Measurements from ENCODE around the gene SSBP3. TPM values are rescaled to one million over a fixed set of nuclear protein-coding genes. Genes with fewer than 3 reads are reported as not detected.
"Not testable (repeated sequence)": the region's sequence is repeated elsewhere in the genome, so short reads cannot be mapped to it uniquely, and the experiment has no call there.

The SSBP3 gene
- total RNA-seq (10 to 100 TPM; 23.3 to 26.7 TPM), polyA plus RNA-seq (ENCODE audit: insufficient read length in 2 of 2) (100 to 1,000 TPM; 106 to 108 TPM)
- long read RNA-seq, donor 1, transcript SSBP3-203 (17 exons, 1,578 nt): major isoform, 8 of 16 reads
- long read RNA-seq, donor 1, partial matches to known transcripts: 0 of 16 reads
- long read RNA-seq, donor 1, other reads (novel, unspliced or antisense): 0 of 16 reads
- long read RNA-seq, donor 2, partial matches to known transcripts: 0 of 3 reads
- long read RNA-seq, donor 2, other reads (novel, unspliced or antisense): 0 of 3 reads
- long read RNA-seq, donor 3, transcript SSBP3-203 (17 exons, 1,578 nt): major isoform, 6 of 13 reads
- long read RNA-seq, donor 3, partial matches to known transcripts: 5 of 13 reads
- long read RNA-seq, donor 3, other reads (novel, unspliced or antisense): 0 of 13 reads
- long read RNA-seq, donor 4, transcript SSBP3-203 (17 exons, 1,578 nt): major isoform, 11 of 13 reads
- long read RNA-seq, donor 4, partial matches to known transcripts: 0 of 13 reads
- long read RNA-seq, donor 4, other reads (novel, unspliced or antisense): 0 of 13 reads

- H3K4me1 ChIP-seq (ENCODE audit: control insufficient read depth, insufficient read depth, low read length): peaks cover 39% of the 10 kb centered on the region
- peak in 5 of 6 donors; percentile 85 to 98 (median 90) for DNase-seq (ENCODE audit: low read depth in 4 of 6, low spot score in 6 of 6)
- no peaks in the 10 kb centered on the region for H3K9me3 ChIP-seq (ENCODE audit: control insufficient read depth, insufficient read depth, low read length)
- H3K36me3 ChIP-seq (ENCODE audit: control insufficient read depth, insufficient read depth, low read length): peaks cover 9% of the 10 kb centered on the region
- peak within 1 kb of the TSS; percentile 66 for H3K4me3 ChIP-seq (ENCODE audit: low read depth, low read length)
- no peaks in the 10 kb centered on the region for H3K27me3 ChIP-seq (ENCODE audit: control insufficient read depth, insufficient read depth, low read length)
- 0% methylated on average over 68 of the region's 100 CpGs for WGBS (ENCODE audit: insufficient coverage)
- H3K27ac ChIP-seq (ENCODE audit: low read depth, low read length): peak within 1 kb of the TSS; percentile 87
Observed at GRCh38 chr1:54406339-54407153, at the start of gene SSBP3. Gene SSBP3 (minus strand): TSS chr1:54406394.

- Histone ChIP-seq H3K36me3 (ENCODE audit: control insufficient read depth, insufficient read depth, low read length) (no peaks in the 10 kb centered on the region), H3K27me3 (ENCODE audit: control insufficient read depth, insufficient read depth, low read length) (no peaks in the 10 kb centered on the region), H3K4me1 (ENCODE audit: control insufficient read depth, insufficient read depth, low read length) (peaks cover 7% of the 10 kb centered on the region), H3K4me3 (ENCODE audit: low read depth, low read length) (no peak overlapping the region), H3K27ac (ENCODE audit: low read depth, low read length) (no peak overlapping the region), H3K9me3 (ENCODE audit: control insufficient read depth, insufficient read depth, low read length) (no peaks in the 10 kb centered on the region)
- WGBS (ENCODE audit: insufficient coverage): no CpG with 5 or more reads among the region's 2 CpGs
- no peak for DNase-seq (ENCODE audit: low read depth in 4 of 6, low spot score in 6 of 6)
Observed at GRCh38 chr1:54453509-54453908, 47.3 kb upstream of the SSBP3 start.

GRCh38 chr1:54453022-54453421 is 46.8 kb upstream of the SSBP3 start:
- no peak for DNase-seq (ENCODE audit: low read depth in 4 of 6, low spot score in 6 of 6)
- Histone ChIP-seq H3K27me3 (ENCODE audit: control insufficient read depth, insufficient read depth, low read length) (no peaks in the 10 kb centered on the region), H3K4me3 (ENCODE audit: low read depth, low read length) (no peak overlapping the region), H3K27ac (ENCODE audit: low read depth, low read length) (no peak overlapping the region), H3K36me3 (ENCODE audit: control insufficient read depth, insufficient read depth, low read length) (no peaks in the 10 kb centered on the region), H3K4me1 (ENCODE audit: control insufficient read depth, insufficient read depth, low read length) (peaks cover 7% of the 10 kb centered on the region), H3K9me3 (ENCODE audit: control insufficient read depth, insufficient read depth, low read length) (no peaks in the 10 kb centered on the region)
- WGBS (ENCODE audit: insufficient coverage): 86% methylated on average over 2 of the region's 3 CpGs

GRCh38 chr1:54449431-54449830 is 43.2 kb upstream of the SSBP3 start:
- not testable (repeated sequence) for H3K27ac ChIP-seq (ENCODE audit: low read depth, low read length); H3K4me1 ChIP-seq (ENCODE audit: control insufficient read depth, insufficient read depth, low read length); H3K27me3 ChIP-seq (ENCODE audit: control insufficient read depth, insufficient read depth, low read length); H3K9me3 ChIP-seq (ENCODE audit: control insufficient read depth, insufficient read depth, low read length); H3K4me3 ChIP-seq (ENCODE audit: low read depth, low read length); H3K36me3 ChIP-seq (ENCODE audit: control insufficient read depth, insufficient read depth, low read length); DNase-seq (ENCODE audit: low read depth in 4 of 6, low spot score in 6 of 6)
- WGBS (ENCODE audit: insufficient coverage): 100% methylated on average over 3 of the region's 4 CpGs

GRCh38 chr1:54448801-54449200 is 42.6 kb upstream of the SSBP3 start:
- not testable (repeated sequence) for DNase-seq (ENCODE audit: low read depth in 4 of 6, low spot score in 6 of 6); H3K27me3 ChIP-seq (ENCODE audit: control insufficient read depth, insufficient read depth, low read length); H3K9me3 ChIP-seq (ENCODE audit: control insufficient read depth, insufficient read depth, low read length); H3K27ac ChIP-seq (ENCODE audit: low read depth, low read length); H3K4me3 ChIP-seq (ENCODE audit: low read depth, low read length); H3K36me3 ChIP-seq (ENCODE audit: control insufficient read depth, insufficient read depth, low read length); H3K4me1 ChIP-seq (ENCODE audit: control insufficient read depth, insufficient read depth, low read length)
- 95% methylated on average over 8 of the region's 8 CpGs for WGBS (ENCODE audit: insufficient coverage)

- WGBS (ENCODE audit: insufficient coverage): no CpG with 5 or more reads among the region's 2 CpGs
- not testable (repeated sequence) for H3K9me3 ChIP-seq (ENCODE audit: control insufficient read depth, insufficient read depth, low read length); H3K36me3 ChIP-seq (ENCODE audit: control insufficient read depth, insufficient read depth, low read length); H3K4me3 ChIP-seq (ENCODE audit: low read depth, low read length); H3K27me3 ChIP-seq (ENCODE audit: control insufficient read depth, insufficient read depth, low read length); H3K4me1 ChIP-seq (ENCODE audit: control insufficient read depth, insufficient read depth, low read length); DNase-seq (ENCODE audit: low read depth in 4 of 6, low spot score in 6 of 6); H3K27ac ChIP-seq (ENCODE audit: low read depth, low read length)
Observed at GRCh38 chr1:54447081-54447480, 40.9 kb upstream of the SSBP3 start.

- Histone ChIP-seq H3K27ac (ENCODE audit: low read depth, low read length) (no peak overlapping the region), H3K27me3 (ENCODE audit: control insufficient read depth, insufficient read depth, low read length) (no peaks in the 10 kb centered on the region)
Observed at GRCh38 chr1:54442185-54442584, 36.0 kb upstream of the SSBP3 start.

GRCh38 chr1:54439550-54440223 is 33.5 kb upstream of the SSBP3 start:
- no peaks in the 10 kb centered on the region for H3K27me3 ChIP-seq (ENCODE audit: control insufficient read depth, insufficient read depth, low read length)
- WGBS (ENCODE audit: insufficient coverage): 64% methylated on average over 4 of the region's 7 CpGs
- no peak for DNase-seq (ENCODE audit: low read depth in 4 of 6, low spot score in 6 of 6)

More at GRCh38 chr1:54442185-54442584, 36.0 kb upstream of the SSBP3 start:
- H3K36me3 ChIP-seq (ENCODE audit: control insufficient read depth, insufficient read depth, low read length): no peaks in the 10 kb centered on the region
- WGBS (ENCODE audit: insufficient coverage): no CpG with 5 or more reads among the region's 2 CpGs
- H3K9me3 ChIP-seq (ENCODE audit: control insufficient read depth, insufficient read depth, low read length): no peaks in the 10 kb centered on the region
- no peak for DNase-seq (ENCODE audit: low read depth in 4 of 6, low spot score in 6 of 6)
- no peak overlapping the region for H3K4me3 ChIP-seq (ENCODE audit: low read depth, low read length)
- peaks cover 3% of the 10 kb centered on the region for H3K4me1 ChIP-seq (ENCODE audit: control insufficient read depth, insufficient read depth, low read length)

GRCh38 chr1:54437783-54438182 is 31.6 kb upstream of the SSBP3 start:
- Histone ChIP-seq H3K4me3 (ENCODE audit: low read depth, low read length) (no peak overlapping the region), H3K9me3 (ENCODE audit: control insufficient read depth, insufficient read depth, low read length) (no peaks in the 10 kb centered on the region), H3K27me3 (ENCODE audit: control insufficient read depth, insufficient read depth, low read length) (no peaks in the 10 kb centered on the region), H3K36me3 (ENCODE audit: control insufficient read depth, insufficient read depth, low read length) (no peaks in the 10 kb centered on the region), H3K27ac (ENCODE audit: low read depth, low read length) (no peak overlapping the region), H3K4me1 (ENCODE audit: control insufficient read depth, insufficient read depth, low read length) (peaks cover 3% of the 10 kb centered on the region)
- WGBS (ENCODE audit: insufficient coverage): no CpG with 5 or more reads among the region's 6 CpGs
- no peak for DNase-seq (ENCODE audit: low read depth in 4 of 6, low spot score in 6 of 6)

More at GRCh38 chr1:54439550-54440223, 33.5 kb upstream of the SSBP3 start:
- Histone ChIP-seq H3K27ac (ENCODE audit: low read depth, low read length) (no peak overlapping the region), H3K4me1 (ENCODE audit: control insufficient read depth, insufficient read depth, low read length) (peaks cover 3% of the 10 kb centered on the region), H3K4me3 (ENCODE audit: low read depth, low read length) (no peak overlapping the region), H3K36me3 (ENCODE audit: control insufficient read depth, insufficient read depth, low read length) (no peaks in the 10 kb centered on the region), H3K9me3 (ENCODE audit: control insufficient read depth, insufficient read depth, low read length) (no peaks in the 10 kb centered on the region)

Measured in spinal cord (tissue), 10 donors.